GM18867 (cell line): ENCODE data around the gene SIL1.
"Not testable (repeated sequence)": the region's sequence is repeated elsewhere in the genome, so short reads cannot be mapped to it uniquely, and the experiment has no call there.

Experiments used
- ATAC-seq: cut with Tn5 transposase; IDR thresholded peaks from one replicate; pipeline ENCODE4 v1.9.1; 2021; ENCODE audit warnings: mild to moderate bottlenecking, moderate library complexity; ENCODE audit not compliant: unreplicated experiment

SIL1 gene

GRCh38 chr5:139076111-139076510, 122.1 kb downstream of the SIL1 start:
- no peak for ATAC-seq

GRCh38 chr5:139075066-139076050, 122.8 kb downstream of the SIL1 start:
- ATAC-seq: no peak

GRCh38 chr5:139073956-139074355, 124.2 kb downstream of the SIL1 start:
- not testable (repeated sequence) for ATAC-seq

GRCh38 chr5:139068494-139069151, 129.5 kb downstream of the SIL1 start:
- ATAC-seq: no peak

- ATAC-seq: no peak
These were observed 130.1 kb downstream of the SIL1 start for GRCh38 chr5:139068060-139068459.

- ATAC-seq: no peak
These were observed 132.9 kb downstream of the SIL1 start for GRCh38 chr5:139065306-139065705.

- ATAC-seq: no peak
These were observed 133.6 kb downstream of the SIL1 start for GRCh38 chr5:139064613-139065012.

GRCh38 chr5:139063664-139064054, 134.5 kb downstream of the SIL1 start:
- no peak for ATAC-seq

- ATAC-seq: no peak
These were observed 135.1 kb downstream of the SIL1 start for GRCh38 chr5:139062910-139063663.

GRCh38 chr5:139061856-139062255, 136.3 kb downstream of the SIL1 start:
- ATAC-seq: no peak

- ATAC-seq: no peak
These were observed 136.9 kb downstream of the SIL1 start for GRCh38 chr5:139061274-139061673.

- ATAC-seq: no peak
These were observed 140.0 kb downstream of the SIL1 start for GRCh38 chr5:139058121-139058520.

- ATAC-seq: not testable (repeated sequence)
These were observed 140.9 kb downstream of the SIL1 start for GRCh38 chr5:139057045-139057939.

- no peak for ATAC-seq
These were observed 145.2 kb downstream of the SIL1 start for GRCh38 chr5:139052975-139053374.

GRCh38 chr5:139051392-139051791, 146.8 kb downstream of the SIL1 start:
- ATAC-seq: no peak

- no peak for ATAC-seq
These were observed 147.7 kb downstream of the SIL1 start for GRCh38 chr5:139050432-139050831.

GRCh38 chr5:139049780-139050179, 148.4 kb downstream of the SIL1 start:
- no peak for ATAC-seq

GRCh38 chr5:139046551-139046950, 151.6 kb downstream of the SIL1 start:
- no peak for ATAC-seq

GRCh38 chr5:139043157-139043905, 154.8 kb downstream of the SIL1 start:
- ATAC-seq: no peak

GRCh38 chr5:139040081-139040480, 158.1 kb downstream of the SIL1 start:
- no peak for ATAC-seq
